GM21825 (cell line): ENCODE data around the gene REC114.
"Not testable (repeated sequence)": the region's sequence is repeated elsewhere in the genome, so short reads cannot be mapped to it uniquely, and the experiment has no call there.

Experiments used
- ATAC-seq: cut with Tn5 transposase; IDR thresholded peaks from one replicate; pipeline ENCODE4 v1.9.1; 2021; ENCODE audit warnings: mild to moderate bottlenecking, moderate library complexity; ENCODE audit not compliant: unreplicated experiment

The REC114 gene

DNA sequence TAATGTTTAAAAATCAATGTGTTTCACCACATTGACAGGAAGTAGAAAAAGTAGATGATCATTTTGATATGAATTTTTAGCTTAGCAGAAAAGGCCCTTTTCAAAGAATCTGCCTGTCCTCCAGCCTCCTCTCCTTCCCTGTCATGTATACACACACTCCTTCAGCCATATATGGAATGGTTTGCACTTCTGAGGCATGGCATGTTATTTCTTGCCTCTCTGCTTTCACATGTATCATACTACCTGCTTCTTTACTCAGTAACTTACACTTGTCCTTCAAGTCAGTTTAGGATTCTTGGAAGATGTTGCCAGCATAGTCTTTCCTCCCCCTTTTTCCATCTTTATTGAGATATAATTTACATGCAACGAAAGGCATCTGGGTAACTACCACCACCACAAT is 79.0 kb downstream of the REC114 start:
- no peak for ATAC-seq

DNA sequence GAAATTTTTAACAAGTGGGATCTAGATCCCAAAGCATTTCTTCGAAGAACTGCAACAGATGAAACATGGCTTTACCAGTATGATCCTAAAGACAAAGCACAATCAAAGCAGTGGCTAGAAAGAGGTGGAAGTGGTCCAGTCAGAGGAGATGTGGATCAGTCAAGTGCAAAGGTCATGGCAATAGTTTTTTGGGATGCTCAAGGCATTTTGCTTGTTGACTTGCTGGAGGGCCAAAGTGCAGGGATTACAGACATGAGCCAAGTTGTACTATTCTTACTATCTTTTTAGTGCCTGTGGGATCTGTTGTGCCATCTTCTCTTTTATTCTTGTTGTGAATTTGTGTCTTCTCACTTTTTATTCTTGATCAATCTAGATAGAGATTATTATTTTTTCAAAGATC is 82.0 kb downstream of the REC114 start:
- no peak for ATAC-seq

DNA sequence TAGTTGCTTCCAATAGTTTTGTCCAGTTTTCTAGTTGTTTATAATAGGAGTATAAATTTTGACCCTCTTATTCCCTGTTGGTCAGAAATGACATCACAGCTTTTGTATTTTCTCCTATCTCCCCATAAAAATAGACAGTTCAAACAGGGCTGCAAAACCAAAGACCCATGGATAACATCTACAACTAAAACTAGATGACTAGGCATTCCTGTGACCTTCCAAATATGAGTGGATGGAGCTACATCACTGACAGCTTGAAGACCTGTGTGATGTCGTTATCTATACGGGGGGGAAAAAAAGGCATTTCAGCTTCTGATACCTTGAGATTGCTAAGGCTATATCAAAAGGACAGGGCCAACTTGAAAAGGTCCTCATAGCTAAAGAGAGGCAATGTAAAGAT is 84.6 kb downstream of the REC114 start:
- no peak for ATAC-seq

DNA sequence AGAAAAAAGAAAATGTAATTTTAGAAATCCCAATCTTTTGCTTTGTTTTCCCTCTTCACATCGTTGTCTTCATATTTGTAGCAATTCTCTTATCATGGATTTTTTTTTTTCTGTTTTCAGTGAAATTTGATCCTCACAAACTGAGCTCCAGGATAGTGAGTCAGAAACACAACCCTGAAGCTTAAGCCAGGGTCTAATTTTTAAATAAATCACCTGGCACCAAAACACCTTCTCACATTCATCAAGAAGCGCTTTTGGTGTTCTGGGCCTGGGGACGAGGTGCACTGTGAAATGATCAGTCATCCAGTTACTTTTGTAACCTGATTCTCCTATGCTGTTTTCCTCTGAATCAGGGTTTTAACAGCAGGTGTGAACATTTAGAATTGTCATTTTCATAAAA is 87.7 kb downstream of the REC114 start:
- ATAC-seq: no peak

DNA sequence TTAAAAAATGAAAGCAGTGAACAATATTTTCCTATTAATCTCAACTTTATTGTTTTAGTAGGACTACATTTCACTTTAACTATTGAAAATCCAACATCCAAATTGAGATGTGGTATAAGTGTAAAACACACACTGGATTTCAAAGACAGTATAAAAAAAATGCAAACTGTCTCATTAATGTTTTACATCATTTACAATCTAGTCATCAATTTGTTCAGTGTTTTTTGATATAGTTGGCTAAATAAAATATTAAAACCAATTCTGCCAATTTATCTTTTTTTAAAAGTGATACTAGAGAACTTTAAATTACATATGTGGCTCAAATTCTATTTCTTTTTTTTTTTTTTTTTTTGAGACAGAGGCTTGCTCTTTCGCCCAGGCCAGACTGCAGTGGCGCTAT is 95.2 kb downstream of the REC114 start:
- no peak for ATAC-seq

DNA sequence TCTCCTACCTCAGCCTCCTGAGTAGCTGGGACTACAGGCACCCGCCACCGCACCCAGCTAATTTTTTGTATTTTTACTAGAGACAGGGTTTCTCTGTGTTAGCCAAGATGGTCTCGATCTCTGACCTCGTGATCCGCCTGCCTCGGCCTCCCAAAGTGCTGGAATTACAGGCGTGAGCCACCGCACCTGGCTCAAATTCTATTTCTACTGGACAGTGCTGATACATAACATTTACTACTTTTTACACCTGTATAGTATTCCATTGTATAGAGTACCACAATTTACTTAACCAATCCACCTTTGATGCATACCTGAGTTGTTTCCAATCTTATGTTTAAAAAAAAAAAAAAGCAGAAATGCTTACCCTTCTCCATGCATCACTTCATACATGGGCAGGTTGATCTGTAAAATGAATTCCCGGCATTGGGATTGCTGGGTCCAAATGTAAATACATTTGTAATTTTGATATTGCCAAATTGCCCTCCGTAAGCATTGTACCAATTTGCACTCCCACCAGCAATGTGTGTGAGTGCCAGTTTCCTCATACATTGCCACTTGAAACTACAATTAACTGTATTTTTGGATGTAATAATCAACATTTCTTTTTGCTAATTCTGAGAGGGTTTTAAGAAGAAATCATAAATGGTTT is 95.7 kb downstream of the REC114 start:
- ATAC-seq: no peak

DNA sequence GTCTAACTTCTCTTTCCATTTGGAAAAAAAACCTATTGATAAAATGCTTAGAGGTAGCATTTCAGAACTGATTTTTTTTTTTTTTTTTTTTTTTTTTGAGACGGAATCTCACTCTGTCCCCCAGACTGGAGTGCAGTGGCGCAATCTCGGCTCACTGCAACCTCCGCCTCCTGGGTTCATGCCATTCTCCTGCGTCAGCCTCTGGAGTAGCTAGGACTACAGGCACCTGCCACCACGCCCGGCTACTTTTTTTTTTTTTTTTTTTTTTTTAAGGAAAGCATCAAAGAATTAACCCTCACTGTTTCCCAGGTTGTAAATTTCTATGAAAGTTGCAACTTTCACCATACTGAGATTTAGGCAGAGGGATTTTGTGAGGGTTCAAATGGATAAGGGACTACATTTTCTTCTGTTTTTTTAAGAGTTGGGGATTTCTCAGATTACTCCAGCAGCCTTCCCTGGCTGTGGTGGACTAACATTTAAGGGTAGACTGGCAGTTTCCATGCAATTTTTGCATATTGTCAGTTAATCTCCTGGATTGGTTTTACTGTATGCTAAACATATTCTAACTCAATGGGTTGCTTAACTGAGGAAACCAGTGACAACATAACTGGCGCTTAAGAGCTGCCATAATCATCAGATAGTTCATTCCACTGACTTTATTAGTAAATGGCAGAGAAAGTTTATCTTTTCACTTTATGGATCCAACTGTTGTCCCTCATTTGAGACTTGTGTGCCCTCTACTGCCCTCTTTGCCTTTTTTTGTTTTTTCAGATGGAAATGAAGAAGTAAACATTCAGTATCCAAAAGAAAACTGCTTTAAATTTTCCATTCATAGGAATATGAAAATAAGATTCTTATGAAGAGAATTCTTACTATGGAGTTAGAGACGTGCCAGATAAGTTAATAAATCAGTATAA is 96.5 kb downstream of the REC114 start:
- no peak for ATAC-seq

DNA sequence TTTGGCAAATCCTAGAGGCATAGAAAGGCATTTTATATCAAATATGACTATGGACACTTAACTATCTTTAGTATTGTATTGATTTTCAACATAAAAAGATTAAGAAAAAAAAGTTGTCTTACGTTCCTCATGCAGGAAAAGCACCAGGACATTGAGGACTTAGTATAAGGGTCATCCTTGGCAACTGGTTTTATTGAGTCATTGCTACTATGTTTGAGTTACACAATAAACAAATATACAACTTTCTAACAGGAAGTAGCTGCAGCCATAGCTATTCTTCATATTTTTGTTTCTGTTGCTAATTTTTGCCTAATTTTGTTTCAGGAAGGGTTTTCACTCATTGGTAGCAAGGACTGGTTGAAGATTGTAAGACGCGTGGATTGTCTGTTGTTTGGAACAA is 97.2 kb downstream of the REC114 start:
- no peak for ATAC-seq

DNA sequence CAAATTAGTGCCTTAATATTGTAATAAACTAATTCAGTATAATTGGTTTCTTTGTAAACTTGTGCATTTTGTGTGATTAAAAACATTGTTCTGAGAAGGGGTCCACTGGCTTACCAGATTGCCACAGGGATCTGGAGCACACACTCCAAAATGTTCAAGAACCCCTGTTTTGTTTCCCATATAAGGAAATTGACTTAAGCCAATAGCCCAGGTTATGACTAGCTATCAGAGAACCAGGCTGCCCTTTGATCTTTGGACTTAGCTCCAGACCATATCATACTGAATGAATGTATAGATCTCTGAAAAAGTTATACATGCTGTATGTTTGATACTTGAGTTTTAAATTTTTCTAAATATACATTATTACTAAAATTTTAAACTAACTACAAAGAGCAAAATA is 98.5 kb downstream of the REC114 start:
- no peak for ATAC-seq

DNA sequence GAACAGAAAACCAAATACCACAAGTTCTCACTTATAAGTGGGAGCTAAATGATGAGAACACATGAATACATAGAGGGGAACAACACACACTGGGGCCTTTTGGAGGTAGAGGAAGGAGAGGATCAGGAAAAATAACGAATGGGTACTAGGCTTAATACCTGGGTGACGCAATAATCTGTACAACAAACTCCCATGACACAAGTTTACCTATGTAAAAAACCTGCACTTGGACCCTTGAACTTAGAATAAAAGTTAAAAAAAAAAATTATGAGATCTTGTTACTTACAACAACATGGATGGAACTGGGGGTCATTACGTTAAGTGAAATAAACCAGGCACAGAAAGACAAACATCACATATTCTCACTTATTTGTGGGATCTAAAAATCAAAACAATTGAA is 106.0 kb downstream of the REC114 start:
- ATAC-seq: not testable (repeated sequence)

DNA sequence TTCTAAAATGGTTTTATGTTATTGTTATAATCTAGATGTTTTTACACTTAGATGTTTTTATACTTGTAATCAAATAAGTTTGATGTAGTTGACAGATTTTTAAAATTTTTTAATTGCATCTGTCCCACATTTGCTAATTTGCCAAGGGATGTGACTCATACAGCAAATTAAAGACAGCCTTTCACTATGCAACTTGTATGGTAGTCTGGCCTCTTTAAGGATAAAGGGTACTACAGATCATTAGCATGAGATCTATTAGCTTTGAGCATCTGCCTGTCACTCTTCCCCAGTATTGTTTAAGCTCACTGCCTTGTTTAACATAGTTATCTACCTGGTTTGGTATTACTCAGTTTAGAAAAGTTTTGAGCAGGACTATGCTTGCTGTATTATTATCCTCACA is 107.2 kb downstream of the REC114 start:
- ATAC-seq: no peak

DNA sequence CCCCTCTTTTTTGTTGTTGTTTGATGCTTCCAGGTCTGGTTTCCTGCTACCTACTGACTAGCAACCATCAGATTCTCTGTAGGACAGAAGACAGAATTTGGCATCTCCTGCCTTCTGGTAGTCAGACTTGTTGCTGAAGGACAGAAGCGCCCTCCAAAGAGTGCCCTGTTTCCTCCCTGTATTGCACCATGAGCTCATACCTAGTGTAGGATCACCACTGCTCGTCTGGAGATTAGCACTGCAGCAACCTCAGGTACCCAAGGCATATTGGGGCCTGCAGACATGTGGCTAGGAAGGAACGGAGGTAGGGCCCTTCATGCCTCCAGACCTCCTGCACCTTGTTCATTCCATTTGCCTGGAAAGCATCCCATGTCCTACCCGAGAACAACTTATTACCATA is 112.1 kb downstream of the REC114 start:
- no peak for ATAC-seq

DNA sequence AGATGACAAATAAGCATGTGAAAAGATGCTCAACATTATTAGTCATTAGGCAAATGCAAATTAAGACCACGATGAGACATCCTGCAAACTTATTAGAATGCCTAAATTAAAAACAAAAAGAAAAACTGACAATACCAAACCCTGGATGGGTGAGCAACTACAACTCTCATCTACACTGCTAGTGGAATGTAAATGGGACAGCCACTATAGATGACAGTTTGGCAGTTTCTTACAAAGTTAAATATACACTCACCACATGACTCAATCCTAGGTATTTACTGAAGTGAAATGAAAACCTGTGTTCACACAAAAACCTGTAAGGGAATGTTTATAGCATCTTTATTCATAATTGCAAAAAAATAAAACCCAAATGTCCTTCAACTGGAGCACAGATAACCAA is 115.6 kb downstream of the REC114 start:
- no peak for ATAC-seq

DNA sequence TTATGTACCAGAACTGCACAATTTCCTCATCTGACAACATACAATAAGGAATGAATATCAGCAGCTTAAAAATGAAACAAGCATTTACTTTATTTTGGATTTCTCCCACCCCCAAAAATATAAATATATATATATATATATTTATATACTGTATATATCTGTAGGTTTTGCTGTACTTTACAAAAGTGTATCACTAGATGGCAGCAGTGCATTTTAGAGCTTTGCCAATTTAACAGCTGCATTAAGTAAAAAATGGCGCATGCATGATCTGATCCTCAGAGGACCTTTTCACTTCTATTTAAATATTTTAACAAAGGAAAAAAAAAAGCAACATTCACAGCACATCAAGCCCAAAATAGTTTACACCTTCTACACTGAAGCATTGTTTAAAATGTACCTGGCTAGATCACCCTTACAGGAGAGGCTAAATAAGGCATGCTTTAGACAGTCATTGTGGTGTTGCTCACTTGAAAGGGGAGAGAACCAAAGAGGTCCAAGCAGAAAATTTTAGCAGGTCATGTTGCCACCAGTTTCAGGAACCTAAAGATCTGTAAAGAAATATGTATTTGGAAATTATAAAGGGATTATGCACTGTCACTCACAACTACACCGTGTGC is 117.6 kb downstream of the REC114 start:
- ATAC-seq: no peak

DNA sequence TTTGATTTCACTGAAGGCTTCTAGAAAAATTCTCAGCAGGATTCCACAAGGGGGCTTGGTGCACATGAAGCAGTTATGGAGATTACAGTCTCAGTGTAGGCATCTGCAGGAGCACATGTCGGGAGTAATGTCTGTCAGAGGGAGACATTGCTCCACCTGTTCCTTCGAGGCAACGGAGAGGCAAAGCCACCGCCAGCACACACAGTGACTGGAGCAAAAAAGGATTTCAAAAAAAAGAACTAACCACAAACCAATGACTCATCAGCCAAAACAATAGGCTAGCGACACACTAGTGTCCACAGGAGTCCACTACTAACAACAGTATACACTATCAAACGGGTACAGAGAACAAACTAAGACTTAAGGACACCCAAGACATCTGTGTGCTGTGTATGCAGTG is 121.3 kb downstream of the REC114 start:
- ATAC-seq: no peak

DNA sequence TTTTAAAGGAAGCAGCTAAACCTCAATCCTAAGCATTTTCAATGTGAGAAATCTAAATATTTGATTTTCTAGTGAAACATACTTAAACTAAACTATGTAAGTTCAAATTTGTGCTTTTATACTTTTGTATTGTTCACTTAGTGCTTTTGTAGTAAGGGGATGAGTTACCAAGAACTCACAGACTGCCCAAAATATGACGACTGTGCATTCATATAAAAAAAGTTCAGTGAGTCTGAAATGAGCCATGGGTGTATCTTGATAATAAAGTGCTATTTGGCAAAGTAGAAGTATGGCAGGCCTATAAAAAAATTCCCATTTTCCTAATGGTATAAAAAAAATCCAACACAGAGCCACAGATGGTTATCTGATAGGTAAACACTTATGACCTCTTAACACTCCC is 124.1 kb downstream of the REC114 start:
- ATAC-seq: no peak

DNA sequence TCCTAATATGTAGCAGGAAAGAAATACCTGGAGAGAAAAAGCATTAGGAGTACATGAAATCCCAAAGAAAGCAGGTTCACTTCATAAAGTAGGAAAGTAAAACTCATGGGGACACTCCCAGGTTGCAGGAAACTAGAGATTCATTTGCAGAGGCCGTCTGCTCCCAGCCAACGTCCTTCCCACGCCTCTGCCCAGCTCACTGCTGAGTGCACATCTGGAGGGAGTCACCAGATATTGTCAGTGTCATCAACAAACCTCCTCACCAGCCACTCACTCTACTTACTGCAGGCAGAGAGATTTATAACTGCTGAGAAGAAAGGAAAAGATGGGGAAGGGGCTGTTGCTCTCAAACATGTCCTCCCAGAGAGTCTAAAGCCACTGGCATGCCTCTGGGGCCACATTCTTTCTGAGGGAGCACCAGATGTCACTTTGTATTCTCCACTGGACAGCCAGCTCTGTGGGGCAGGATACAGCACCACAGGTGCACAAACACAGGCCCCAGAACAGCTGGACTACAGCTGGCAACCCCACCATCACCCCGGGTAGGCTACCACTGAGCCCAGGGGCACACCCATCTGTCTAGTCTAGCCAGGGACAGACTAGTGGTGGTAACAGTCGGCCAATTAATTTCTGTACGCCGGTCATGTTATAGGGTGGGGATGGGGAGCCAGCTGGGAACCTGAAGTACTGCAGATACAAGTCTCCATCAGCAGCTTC is 125.8 kb downstream of the REC114 start:
- no peak for ATAC-seq

DNA sequence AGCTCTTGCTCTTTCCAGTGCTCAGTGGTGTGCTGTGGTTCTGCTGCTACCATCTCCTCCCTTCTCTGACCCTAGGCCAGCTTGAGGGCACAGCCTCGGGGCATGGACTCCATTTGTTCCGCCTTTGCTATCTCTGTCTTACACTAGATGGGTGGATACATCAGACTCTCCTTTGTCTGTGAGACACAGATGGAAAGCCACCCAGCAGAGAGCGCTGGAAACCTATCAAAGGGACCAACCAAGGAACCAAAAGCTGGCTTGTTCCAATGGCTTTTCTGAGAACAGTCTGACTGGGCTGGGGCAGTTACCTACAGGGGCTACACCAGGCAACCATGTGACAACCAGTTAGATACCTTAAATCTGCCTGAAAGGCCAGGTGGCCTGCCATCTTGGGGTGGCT is 126.4 kb downstream of the REC114 start:
- no peak for ATAC-seq

DNA sequence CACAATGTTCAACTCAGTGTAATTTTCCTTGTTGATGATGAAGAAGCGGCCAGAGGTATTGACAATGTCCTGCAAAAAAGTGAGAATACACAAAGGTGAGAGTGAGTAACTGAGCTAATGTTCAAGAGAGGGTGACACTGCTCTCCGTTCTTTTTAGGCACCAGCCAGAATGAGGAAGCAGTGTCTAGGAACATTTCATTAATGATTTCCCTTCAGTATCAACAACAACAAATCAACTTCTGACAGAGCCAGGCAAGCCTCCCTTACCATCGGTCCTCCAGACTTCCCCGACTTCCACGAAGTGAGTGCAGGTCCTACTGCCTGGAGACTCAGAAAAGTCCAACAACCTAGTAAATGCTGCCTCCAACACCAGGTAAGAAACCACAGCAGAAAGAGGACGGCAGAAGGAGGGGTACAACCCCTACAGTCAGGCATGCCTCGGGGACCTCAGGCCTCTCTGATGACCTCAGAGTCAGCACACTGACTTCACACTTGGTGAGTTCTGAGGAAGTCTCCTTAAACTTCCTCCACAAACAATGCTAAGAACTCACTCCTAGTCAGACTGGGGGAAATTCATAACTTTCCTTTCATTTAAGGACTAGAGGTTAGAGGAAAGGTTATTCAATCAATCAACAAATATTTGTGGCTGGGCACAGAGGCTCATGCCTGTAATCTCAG is 127.5 kb downstream of the REC114 start:
- ATAC-seq: no peak

DNA sequence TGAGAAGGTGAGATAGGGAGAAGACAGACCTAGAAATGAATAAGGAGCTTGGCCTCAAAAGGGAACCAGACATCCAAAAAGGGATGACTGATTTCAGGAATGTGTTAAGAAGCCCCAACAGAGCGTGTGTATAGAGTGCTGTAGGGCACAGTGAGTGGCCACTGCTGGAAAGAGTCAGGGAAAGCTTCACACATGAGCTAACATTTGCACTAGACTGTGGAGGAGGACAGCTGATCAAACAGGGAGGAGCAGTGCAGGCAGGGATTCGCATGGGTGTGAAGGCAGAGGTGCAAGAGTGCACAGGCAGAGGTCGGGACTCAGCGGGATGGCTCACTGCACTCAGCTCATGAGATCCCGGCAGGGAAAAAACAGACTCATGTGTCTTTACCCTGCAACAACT is 128.4 kb downstream of the REC114 start:
- ATAC-seq: no peak

DNA sequence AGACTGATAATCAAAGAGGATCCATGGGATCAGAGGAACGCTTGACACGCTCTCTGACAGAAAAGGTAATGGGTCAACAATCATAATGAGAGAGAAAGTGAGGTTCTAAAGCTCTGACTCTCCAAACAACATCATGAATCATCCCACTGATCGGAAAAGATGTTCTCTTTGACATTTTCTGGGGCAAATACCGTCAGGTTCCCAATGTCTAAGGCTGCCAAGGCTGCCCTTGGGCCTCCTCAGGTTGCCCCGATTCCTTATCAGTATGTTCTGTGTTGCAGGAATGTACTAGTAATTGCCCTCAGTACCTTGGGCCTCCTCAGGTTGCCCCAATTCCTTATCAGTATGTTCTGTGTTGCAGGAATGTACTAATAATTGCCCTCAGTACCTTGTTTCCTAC is 129.3 kb downstream of the REC114 start:
- ATAC-seq: no peak
